Thyroid gland (tissue), 4 donors: ENCODE measurements around the gene RARB.

Source experiments
- POLR2A ChIP-seq, 2 donors: fragments of 450-650 bp; IDR thresholded peaks; one replicate each; pipeline ENCODE4 v1.6.1; 2017; ENCODE audit warnings: antibody characterized with exemption in 2 of 2, mild to moderate bottlenecking in 2 of 2, moderate library complexity in 1 of 2
- TF ChIP-seq, protein P1 (sequence below), 6 experiments: fragments of 200-600 bp in 3 of 6; fragments of 450-650 bp in 3 of 6; sonication (generic) in 3 of 6; IDR thresholded peaks; one replicate each; pipeline ENCODE4 v1.5.1; 2016 to 2019; ENCODE audit warnings: antibody characterized with exemption in 6 of 6, mild to moderate bottlenecking in 2 of 6, inconsistent platforms in 1 of 6, moderate library complexity in 1 of 6

DNA sequence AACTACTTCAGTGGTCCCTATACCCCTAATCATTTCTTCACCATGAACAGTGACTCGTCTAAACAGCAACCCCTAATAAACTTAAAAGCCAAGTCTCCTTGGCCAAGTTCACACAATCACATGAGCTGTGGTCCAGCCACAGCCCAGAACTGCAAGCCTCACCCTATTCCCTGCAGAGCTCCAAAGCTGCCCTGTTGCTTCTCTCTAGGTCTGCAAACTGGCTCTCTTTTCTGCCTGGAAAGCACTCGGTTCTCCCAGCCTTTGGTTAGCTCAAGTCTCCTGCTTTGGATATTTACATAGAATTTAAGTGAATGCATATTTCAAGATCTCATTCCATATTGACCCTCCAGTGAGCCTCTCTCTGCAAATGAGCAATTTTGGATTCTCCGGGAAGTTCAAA lies 129.6 kb downstream of the RARB start:
- TF ChIP-seq, protein P1, sequence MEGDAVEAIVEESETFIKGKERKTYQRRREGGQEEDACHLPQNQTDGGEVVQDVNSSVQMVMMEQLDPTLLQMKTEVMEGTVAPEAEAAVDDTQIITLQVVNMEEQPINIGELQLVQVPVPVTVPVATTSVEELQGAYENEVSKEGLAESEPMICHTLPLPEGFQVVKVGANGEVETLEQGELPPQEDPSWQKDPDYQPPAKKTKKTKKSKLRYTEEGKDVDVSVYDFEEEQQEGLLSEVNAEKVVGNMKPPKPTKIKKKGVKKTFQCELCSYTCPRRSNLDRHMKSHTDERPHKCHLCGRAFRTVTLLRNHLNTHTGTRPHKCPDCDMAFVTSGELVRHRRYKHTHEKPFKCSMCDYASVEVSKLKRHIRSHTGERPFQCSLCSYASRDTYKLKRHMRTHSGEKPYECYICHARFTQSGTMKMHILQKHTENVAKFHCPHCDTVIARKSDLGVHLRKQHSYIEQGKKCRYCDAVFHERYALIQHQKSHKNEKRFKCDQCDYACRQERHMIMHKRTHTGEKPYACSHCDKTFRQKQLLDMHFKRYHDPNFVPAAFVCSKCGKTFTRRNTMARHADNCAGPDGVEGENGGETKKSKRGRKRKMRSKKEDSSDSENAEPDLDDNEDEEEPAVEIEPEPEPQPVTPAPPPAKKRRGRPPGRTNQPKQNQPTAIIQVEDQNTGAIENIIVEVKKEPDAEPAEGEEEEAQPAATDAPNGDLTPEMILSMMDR (IDR thresholded peaks at IDR 0.05): peak in 1 of 6 experiments; percentile 12
- no peak for TF ChIP-seq POLR2A (IDR thresholded peaks at IDR 0.05)
